ENCODE measurements around the gene NIPAL1.

NIPAL1 gene

GRCh38 chr4:48027653-48028052 lies 11.1 kb downstream of the NIPAL1 start:
- no peak for DNase-seq

GRCh38 chr4:48028696-48029095 lies 12.1 kb downstream of the NIPAL1 start:
- DNase-seq = no peak

- no peak for DNase-seq
Observed at GRCh38 chr4:48030470-48030869, 13.9 kb downstream of the NIPAL1 start.

- no peak for DNase-seq
Observed at GRCh38 chr4:48031802-48032525, 15.4 kb downstream of the NIPAL1 start.

- DNase-seq = no peak
Observed at GRCh38 chr4:48032721-48033120, 16.1 kb downstream of the NIPAL1 start.

GRCh38 chr4:48033412-48033811 lies 16.8 kb downstream of the NIPAL1 start:
- DNase-seq = no peak

GRCh38 chr4:48033825-48034413 lies 17.3 kb downstream of the NIPAL1 start:
- peak; percentile 65 to 66 (median 66) for DNase-seq

GRCh38 chr4:48035952-48036351 lies 19.4 kb downstream of the NIPAL1 start:
- DNase-seq = no peak

- no peak for DNase-seq
Observed at GRCh38 chr4:48037117-48037462, 20.5 kb downstream of the NIPAL1 start.

GRCh38 chr4:48038666-48039065 lies 22.1 kb downstream of the NIPAL1 start:
- no peak for DNase-seq

- DNase-seq = no peak
Observed at GRCh38 chr4:48039561-48039960, 23.0 kb downstream of the NIPAL1 start.

- no peak for DNase-seq
Observed at GRCh38 chr4:48041535-48042137, 25.1 kb downstream of the NIPAL1 start.

- peak in 1 of 3 donors; percentile 10 for DNase-seq
Observed at GRCh38 chr4:48042979-48043461, 26.4 kb downstream of the NIPAL1 start.

GRCh38 chr4:48043504-48043903 lies 26.9 kb downstream of the NIPAL1 start:
- DNase-seq = peak in 1 of 3 donors; percentile 15

- DNase-seq = no peak
Observed at GRCh38 chr4:48044298-48044697, 27.7 kb downstream of the NIPAL1 start.

- DNase-seq = no peak
Observed at GRCh38 chr4:48046059-48046458, 29.5 kb downstream of the NIPAL1 start.

GRCh38 chr4:48047421-48047844 lies 30.9 kb downstream of the NIPAL1 start:
- peak; percentile 48 to 62 (median 58) for DNase-seq

- DNase-seq = peak in 1 of 3 donors; percentile 8
Observed at GRCh38 chr4:48047896-48048295, 31.3 kb downstream of the NIPAL1 start.

GRCh38 chr4:48049483-48049882 lies 32.9 kb downstream of the NIPAL1 start:
- DNase-seq = peak in 1 of 3 donors; percentile 6

- DNase-seq = no peak
Observed at GRCh38 chr4:48051078-48051477, 34.5 kb downstream of the NIPAL1 start.

- DNase-seq = no peak
Observed at GRCh38 chr4:48058617-48059530, 42.3 kb downstream of the NIPAL1 start.

- no peak for DNase-seq
Observed at GRCh38 chr4:48064349-48064748, 47.8 kb downstream of the NIPAL1 start.

- DNase-seq = no peak
Observed at GRCh38 chr4:48065587-48066052, 49.0 kb downstream of the NIPAL1 start.

Data from suppressor macrophage treated with lipopolysaccharide for 1 hour (primary cell).